Fibroblast of the aortic adventitia (primary cell): Measurements from ENCODE around the gene DIP2C. TPM values are rescaled to one million over a fixed set of nuclear protein-coding genes. Genes with fewer than 3 reads are reported as not detected.

Experiments
- DNase-seq: peaks from one replicate; pipeline ENCODE4 v3.0.0-alpha.2; 2010; ENCODE audit warnings: low read depth
- H3K4me3 ChIP-seq: 2 replicates; pipeline ENCODE4 v1.5.1; 2011; ENCODE audit warnings: low read depth, mild to moderate bottlenecking, control low read depth, low read length, moderate library complexity
- CTCF ChIP-seq: IDR thresholded peaks from 2 replicates; pipeline ENCODE4 v1.5.1; 2011; ENCODE audit warnings: mild to moderate bottlenecking, low read length, control low read depth, inconsistent platforms; ENCODE audit not compliant: insufficient read depth
- total RNA-seq: library from RNA; depleted of rRNA; stranded (reverse); fragments of >200 nt; gene quantifications from 2 replicates; pipeline ENCODE4 v1.2.3, GENCODE V29; 2012; ENCODE audit warnings: low replicate concordance

Gene DIP2C
- total RNA-seq, 1 donor = 15.7 TPM

GRCh38 chr10:677038-677437 lies 12.4 kb downstream of the DIP2C start:
- H3K4me3 ChIP-seq = no peak overlapping the region
- no peak for DNase-seq
- no peak for TF ChIP-seq CTCF

- DNase-seq = no peak
- no peak for TF ChIP-seq CTCF
- H3K4me3 ChIP-seq = no peak overlapping the region
Observed at GRCh38 chr10:676178-676577, 13.3 kb downstream of the DIP2C start.

GRCh38 chr10:675532-675931 lies 13.9 kb downstream of the DIP2C start:
- no peak for TF ChIP-seq CTCF
- DNase-seq = no peak
- no peak overlapping the region for H3K4me3 ChIP-seq

GRCh38 chr10:673492-673891 lies 16.0 kb downstream of the DIP2C start:
- TF ChIP-seq CTCF = no peak
- no peak overlapping the region for H3K4me3 ChIP-seq
- no peak for DNase-seq

GRCh38 chr10:672992-673391 lies 16.5 kb downstream of the DIP2C start:
- TF ChIP-seq CTCF = no peak
- H3K4me3 ChIP-seq = no peak overlapping the region
- DNase-seq = no peak

GRCh38 chr10:672203-672602 lies 17.3 kb downstream of the DIP2C start:
- TF ChIP-seq CTCF = no peak
- no peak overlapping the region for H3K4me3 ChIP-seq
- no peak for DNase-seq

- DNase-seq = no peak
Observed at GRCh38 chr10:670990-671389, 18.5 kb downstream of the DIP2C start.

More at GRCh38 chr10:670990-671389, 18.5 kb downstream of the DIP2C start:
- TF ChIP-seq CTCF = no peak
- H3K4me3 ChIP-seq = no peak overlapping the region
